Measurements from ENCODE around the gene PHLDA1. TPM values are rescaled to one million over a fixed set of nuclear protein-coding genes. Genes with fewer than 3 reads are reported as not detected.

The PHLDA1 gene
- total and polyA plus RNA-seq, 10 of the 15 experiments (the other 5 are each of a cell fraction or from before 2014, with no cell fraction given), result 0.66 to 14.2 (median 1.3) TPM

DNA sequence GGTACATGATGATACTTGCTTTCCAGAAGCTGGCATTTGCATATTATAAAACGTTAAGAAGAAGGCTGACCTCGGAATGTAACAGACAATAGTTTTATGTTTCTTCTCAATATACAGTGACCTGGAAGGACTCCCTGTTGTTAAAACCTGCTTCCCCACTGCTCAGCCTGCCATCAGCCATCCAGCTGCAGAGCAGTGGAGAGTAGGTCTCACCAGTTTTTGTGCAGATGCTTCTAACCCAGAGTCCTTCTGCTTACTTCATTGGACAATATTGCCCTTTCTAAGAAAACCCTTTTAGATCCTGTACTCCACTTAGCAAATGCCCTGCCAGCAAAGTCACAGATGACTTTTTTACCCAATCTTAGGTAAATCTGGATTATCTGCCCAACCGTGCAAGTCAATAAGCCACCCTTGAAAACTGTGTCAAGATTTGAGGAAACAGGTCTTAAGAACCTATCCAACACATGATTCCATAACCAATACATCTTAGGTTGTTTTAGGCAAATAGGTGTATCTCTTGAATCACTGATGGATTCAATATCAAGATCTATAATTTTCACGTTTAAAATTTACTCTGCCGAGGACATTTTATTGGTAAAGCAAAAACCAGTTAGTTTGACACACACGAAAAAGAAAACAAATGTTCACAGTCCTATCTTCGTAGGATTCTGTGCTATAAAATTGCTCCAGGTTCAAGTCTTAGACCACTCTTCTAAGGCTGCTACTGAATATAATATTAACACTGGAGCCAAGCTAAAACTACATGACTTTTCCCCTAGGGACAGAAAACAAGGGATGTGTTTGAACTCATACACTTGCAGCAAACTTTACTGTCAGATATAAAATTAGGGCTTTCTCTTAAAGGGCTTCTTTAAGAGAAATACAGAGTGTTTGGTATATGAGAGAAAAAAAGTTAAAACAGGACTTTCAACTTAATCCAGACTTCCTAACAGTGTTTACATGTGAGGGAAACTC, 5.7 kb downstream of the PHLDA1 start:
- no peak for FAIRE-seq
- POLR2A ChIA-PET, result interaction anchor here (1.4 to 8.9 kb wide), 3 partner anchors 43 to 108 kb away, joined by 4 to 111 read pairs (median 7); no protein-coding TSS in a partner anchor
- no peaks in the 10 kb centered on the region for H3K9me3 ChIP-seq (replicated peaks; ENCODE audit: control insufficient read depth, insufficient read depth, low read length)
- WGBS (ENCODE audit: insufficient coverage, insufficient replicate concordance, low lambda C conversion rate, missing lambda C conversion rate), result 60% methylated on average over 7 of the region's 7 CpGs
- no peak overlapping the region for H3K4me3 ChIP-seq
- TF ChIP-seq GATAD2B (conservative IDR thresholded peaks at IDR 0.05; ENCODE audit: low read depth) (no peak), FOXK2 (IDR thresholded peaks at IDR 0.05) (no peak), RELA (IDR thresholded peaks at IDR 0.05; ENCODE audit: borderline replicate concordance, partially characterized antibody) (no peak), ZNF217 (IDR thresholded peaks at IDR 0.05) (no peak), NFIC (IDR thresholded peaks at IDR 0.05; ENCODE audit: low read depth, low read length) (no peak)
- in situ Hi-C loops (cut with MboI), result no loop called here
- H2AFZ ChIP-seq (ENCODE audit: control insufficient read depth, low read depth, low read length), result no peak overlapping the region
- 0 out of 3 replicates have a peak, but pooled peaks have one; percentile 4 for ATAC-seq
- H3K79me2 ChIP-seq (ENCODE audit: control insufficient read depth, insufficient read depth, low read length), result no peaks in the 10 kb centered on the region
- CTCF ChIA-PET, result interaction anchor here (0.5 to 10.1 kb wide), 7 partner anchors 38 to 498 kb away, joined by 3 to 144 read pairs (median 5); no protein-coding TSS in a partner anchor
- H3K27me3 ChIP-seq (replicated peaks in 1 of 2; ENCODE audit: control insufficient read depth in 2 of 2, insufficient read depth in 2 of 2, low read length in 1 of 2), result no peaks in the 10 kb centered on the region; a peak in 1 of 4 replicates
- no peak for DNase-seq (ENCODE audit: low read depth, low spot score)
- peaks cover 16% of the 10 kb centered on the region for H3K4me1 ChIP-seq (ENCODE audit: control insufficient read depth, insufficient read depth, low read length)
- no peak overlapping the region for H3K27ac ChIP-seq (ENCODE audit: control insufficient read depth, insufficient read depth)
- H3K36me3 ChIP-seq (ENCODE audit: control insufficient read depth in 2 of 2, insufficient read depth in 2 of 2, low read length in 1 of 2), result no peaks in the 10 kb centered on the region
- RAD21 ChIA-PET (ENCODE audit: unreplicated experiment), result interaction anchor here (0.6 to 9.8 kb wide), 14 partner anchors 31 to 499 kb away, joined by 3 to 144 read pairs (median 6); no protein-coding TSS in a partner anchor
- H3K4me2 ChIP-seq (ENCODE audit: control insufficient read depth, insufficient read depth), result no peak overlapping the region
- SMC1A ChIA-PET (ENCODE audit: uncharacterized antibody, unreplicated experiment), result interaction anchor here (0.8 to 17.8 kb wide), 18 partner anchors 8 to 498 kb away, joined by 3 to 327 read pairs (median 4); no protein-coding TSS in a partner anchor
- BruUV-seq (replicated peaks), result no TSS peak
- intact Hi-C loops (cut with micrococcal nuclease; ENCODE audit: unreplicated experiment), result no loop called here
- H4K20me1 ChIP-seq (ENCODE audit: control insufficient read depth, insufficient read depth), result no peaks in the 10 kb centered on the region
- no peak overlapping the region for H3K9ac ChIP-seq (ENCODE audit: control insufficient read depth, insufficient read depth, low read length)
